Neural progenitor cell (in vitro differentiated cells): ENCODE data around the gene WDR37. TPM values are rescaled to one million over a fixed set of nuclear protein-coding genes. Genes with fewer than 3 reads are reported as not detected.

Source experiments
- DNase-seq: peaks from one replicate; pipeline ENCODE4 v3.0.0-alpha.2; 2016; ENCODE audit warnings: low spot score
- H2AFZ ChIP-seq: fragments of 200-600 bp; sonication (generic); replicated peaks from 2 replicates; pipeline ENCODE4 v1.6.1; 2016; ENCODE audit warnings: antibody characterized with exemption
- H3F3A ChIP-seq: fragments of 200-600 bp; sonication (generic); 2 replicates; pipeline ENCODE4 v1.6.1; 2016; ENCODE audit warnings: antibody characterized with exemption, low read depth
- H3K27ac ChIP-seq: fragments of 200-600 bp; sonication (generic); 2 replicates; pipeline ENCODE4 v1.5.1; 2016; ENCODE audit warnings: mild to moderate bottlenecking
- H3K27me3 ChIP-seq: fragments of 200-600 bp; sonication (generic); 2 replicates; pipeline ENCODE4 v1.6.1; 2016; ENCODE audit warnings: mild to moderate bottlenecking, moderate library complexity
- H3K36me3 ChIP-seq: fragments of 200-600 bp; sonication (generic); 2 replicates; pipeline ENCODE4 v1.5.1; 2016
- H3K4me1 ChIP-seq: fragments of 200-600 bp; sonication (generic); 2 replicates; pipeline ENCODE4 v1.6.1; 2016; ENCODE audit warnings: mixed run types
- H3K4me2 ChIP-seq: fragments of 200-600 bp; sonication (generic); 2 replicates; pipeline ENCODE4 v1.6.1; 2016
- H3K4me3 ChIP-seq: fragments of 200-600 bp; sonication (generic); 2 replicates; pipeline ENCODE4 v1.5.1; 2016
- H3K79me2 ChIP-seq: fragments of 200-600 bp; sonication (generic); 2 replicates; pipeline ENCODE4 v1.6.1; 2016; ENCODE audit warnings: low read depth
- H3K9ac ChIP-seq: fragments of 200-600 bp; sonication (generic); 2 replicates; pipeline ENCODE4 v1.6.1; 2016
- H3K9me3 ChIP-seq: fragments of 200-600 bp; sonication (generic); 2 replicates; pipeline ENCODE4 v1.5.1; 2016; ENCODE audit warnings: low read depth
- H4K20me1 ChIP-seq: fragments of 200-600 bp; sonication (generic); 2 replicates; pipeline ENCODE4 v1.6.1; 2016; ENCODE audit warnings: low read depth
- H3K27ac Mint-ChIP-seq: 3 replicates; pipeline ENCODE4 v1.8.0; 2021; ENCODE audit warnings: mixed read lengths
- H3K27me3 Mint-ChIP-seq: 2 replicates; pipeline ENCODE4 v1.8.0; 2022; ENCODE audit warnings: low read depth, mild to moderate bottlenecking, inconsistent platforms, moderate library complexity, mixed read lengths; ENCODE audit not compliant: insufficient read depth
- H3K36me3 Mint-ChIP-seq: 3 replicates; pipeline ENCODE4 v1.8.0; 2021; ENCODE audit warnings: mixed read lengths
- H3K4me1 Mint-ChIP-seq: 3 replicates; pipeline ENCODE4 v1.8.0; 2021; ENCODE audit warnings: mixed read lengths
- H3K4me3 Mint-ChIP-seq: 3 replicates; pipeline ENCODE4 v1.8.0; 2021; ENCODE audit warnings: mild to moderate bottlenecking, moderate library complexity, mixed read lengths
- H3K9me3 Mint-ChIP-seq: 3 replicates; pipeline ENCODE4 v1.8.0; 2020; ENCODE audit warnings: mixed read lengths
- EZH2 ChIP-seq: fragments of 200-600 bp; sonication (generic); IDR thresholded peaks from 2 replicates; pipeline ENCODE4 v1.6.1; 2017; ENCODE audit warnings: antibody characterized with exemption, mild to moderate bottlenecking, moderate library complexity
- EZH2phosphoT487 ChIP-seq: fragments of 200-600 bp; sonication (generic); IDR thresholded peaks from 2 replicates; pipeline ENCODE4 v1.6.1; 2017; ENCODE audit warnings: antibody characterized with exemption
- total RNA-seq: library from RNA; depleted of rRNA; stranded (reverse); fragments of >200 nt; gene quantifications from 2 replicates; pipeline ENCODE4 v1.2.3, GENCODE V29; 2015; ENCODE audit warnings: low replicate concordance
- TF ChIP-seq, protein P1 (sequence below): fragments of 200-600 bp; sonication (generic); IDR thresholded peaks from 2 replicates; pipeline ENCODE4 v1.5.1; 2017; ENCODE audit warnings: antibody characterized with exemption, mild to moderate bottlenecking

WDR37 gene
- total RNA-seq, 1 donor from 2014 or later, result 14.7 TPM

DNA sequence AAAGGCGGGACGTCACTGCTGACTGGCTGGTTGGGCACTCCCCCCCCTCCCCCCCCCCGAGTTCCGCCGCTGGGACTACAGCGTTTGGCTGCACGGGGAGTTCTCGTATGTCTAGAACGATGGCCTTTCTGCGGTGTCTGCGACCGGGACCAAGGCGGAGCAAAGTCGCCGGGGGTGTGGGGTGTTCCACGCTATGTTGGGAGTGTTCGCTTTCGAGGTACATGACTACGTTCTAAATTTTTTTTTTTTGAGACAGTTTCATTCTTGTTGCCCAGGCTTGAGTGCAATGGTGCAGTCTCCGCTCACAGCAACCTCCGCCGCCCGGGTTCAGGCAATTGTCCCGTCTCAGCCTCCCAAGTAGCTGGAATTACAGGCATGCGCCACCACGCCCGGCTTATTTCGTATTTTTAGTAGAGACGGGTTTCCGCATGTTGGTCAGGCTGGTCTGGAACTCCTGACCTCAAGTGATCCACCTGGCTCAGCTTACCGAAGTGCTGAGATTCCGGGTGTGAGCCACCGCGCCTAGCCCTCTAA, 6.7 kb upstream of the WDR37 start:
- Mint-ChIP-seq H3K27me3 (peaks cover 9% of the 10 kb centered on the region), H3K9me3 (no peaks in the 10 kb centered on the region), H3K36me3 (peaks cover 31% of the 10 kb centered on the region), H3K27ac (peak overlapping the region; percentile 85), H3K4me1 (peaks cover 43% of the 10 kb centered on the region), H3K4me3 (peak overlapping the region; percentile 98)
- peak; percentile 75 for DNase-seq
- Histone ChIP-seq H3K4me1 (peaks cover 7% of the 10 kb centered on the region), H3K4me2 (peak overlapping the region; percentile 85), H3K27ac (peak overlapping the region; percentile 100), H3K27me3 (no peaks in the 10 kb centered on the region), H3F3A (peaks cover 52% of the 10 kb centered on the region), H3K9me3 (no peaks in the 10 kb centered on the region), H4K20me1 (peaks cover 66% of the 10 kb centered on the region), H3K4me3 (peak overlapping the region; percentile 80), H2AFZ (no peak overlapping the region), H3K79me2 (peaks cover 82% of the 10 kb centered on the region), H3K36me3 (no peaks in the 10 kb centered on the region), H3K9ac (peak overlapping the region; percentile 61)
- TF ChIP-seq EZH2 (no peak), EZH2phosphoT487 (no peak)
- TF ChIP-seq, protein P1, sequence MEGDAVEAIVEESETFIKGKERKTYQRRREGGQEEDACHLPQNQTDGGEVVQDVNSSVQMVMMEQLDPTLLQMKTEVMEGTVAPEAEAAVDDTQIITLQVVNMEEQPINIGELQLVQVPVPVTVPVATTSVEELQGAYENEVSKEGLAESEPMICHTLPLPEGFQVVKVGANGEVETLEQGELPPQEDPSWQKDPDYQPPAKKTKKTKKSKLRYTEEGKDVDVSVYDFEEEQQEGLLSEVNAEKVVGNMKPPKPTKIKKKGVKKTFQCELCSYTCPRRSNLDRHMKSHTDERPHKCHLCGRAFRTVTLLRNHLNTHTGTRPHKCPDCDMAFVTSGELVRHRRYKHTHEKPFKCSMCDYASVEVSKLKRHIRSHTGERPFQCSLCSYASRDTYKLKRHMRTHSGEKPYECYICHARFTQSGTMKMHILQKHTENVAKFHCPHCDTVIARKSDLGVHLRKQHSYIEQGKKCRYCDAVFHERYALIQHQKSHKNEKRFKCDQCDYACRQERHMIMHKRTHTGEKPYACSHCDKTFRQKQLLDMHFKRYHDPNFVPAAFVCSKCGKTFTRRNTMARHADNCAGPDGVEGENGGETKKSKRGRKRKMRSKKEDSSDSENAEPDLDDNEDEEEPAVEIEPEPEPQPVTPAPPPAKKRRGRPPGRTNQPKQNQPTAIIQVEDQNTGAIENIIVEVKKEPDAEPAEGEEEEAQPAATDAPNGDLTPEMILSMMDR, result no peak

DNA sequence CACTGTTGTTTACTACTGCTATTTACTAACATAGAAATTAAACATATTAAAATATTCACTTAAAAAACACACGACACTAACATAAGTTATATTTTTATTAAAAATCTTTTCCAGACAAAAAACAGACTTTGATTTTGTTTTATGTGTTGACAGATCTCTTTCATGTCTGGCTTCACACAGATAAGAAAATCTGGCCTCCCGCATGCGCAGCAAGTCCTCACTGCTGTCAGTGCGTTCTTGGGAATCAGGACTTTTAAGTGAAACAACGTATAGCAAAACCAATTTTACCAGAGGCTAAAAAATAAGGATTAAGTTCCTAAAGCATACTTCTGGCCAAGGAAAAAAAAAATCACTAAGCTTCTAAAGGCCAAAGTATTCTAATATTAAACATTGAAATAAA, 6.0 kb upstream of the WDR37 start:
- Histone ChIP-seq H3K36me3 (no peaks in the 10 kb centered on the region), H4K20me1 (peaks cover 66% of the 10 kb centered on the region), H3K9me3 (no peaks in the 10 kb centered on the region), H3K9ac (peak overlapping the region; percentile 61), H3K4me2 (peak overlapping the region; percentile 85), H3K4me3 (peak overlapping the region; percentile 80), H2AFZ (no peak overlapping the region), H3K4me1 (peaks cover 10% of the 10 kb centered on the region), H3K27me3 (no peaks in the 10 kb centered on the region), H3K79me2 (peaks cover 82% of the 10 kb centered on the region), H3K27ac (peak overlapping the region; percentile 100), H3F3A (peaks cover 46% of the 10 kb centered on the region)
- H3K4me1 Mint-ChIP-seq, result peaks cover 44% of the 10 kb centered on the region
- peaks cover 31% of the 10 kb centered on the region for H3K36me3 Mint-ChIP-seq
- peak overlapping the region; percentile 98 for H3K4me3 Mint-ChIP-seq
- peak; percentile 50 for DNase-seq
- peaks cover 9% of the 10 kb centered on the region for H3K27me3 Mint-ChIP-seq
- H3K9me3 Mint-ChIP-seq, result no peaks in the 10 kb centered on the region
- TF ChIP-seq EZH2 (no peak), EZH2phosphoT487 (no peak)
- TF ChIP-seq, protein P1, result no peak
- H3K27ac Mint-ChIP-seq, result peak overlapping the region; percentile 62

- Histone ChIP-seq H3K27ac (peak overlapping the region; percentile 100), H3K79me2 (peaks cover 82% of the 10 kb centered on the region), H3K4me1 (peaks cover 14% of the 10 kb centered on the region), H3K27me3 (no peaks in the 10 kb centered on the region), H3K9me3 (no peaks in the 10 kb centered on the region), H3F3A (peaks cover 42% of the 10 kb centered on the region), H3K9ac (no peak overlapping the region), H3K4me2 (peak overlapping the region; percentile 85), H2AFZ (no peak overlapping the region), H3K4me3 (peak overlapping the region; percentile 80), H4K20me1 (peaks cover 66% of the 10 kb centered on the region), H3K36me3 (no peaks in the 10 kb centered on the region)
- TF ChIP-seq EZH2, result no peak
- TF ChIP-seq, protein P1, result peak; percentile 6
- peaks cover 9% of the 10 kb centered on the region for H3K27me3 Mint-ChIP-seq
- DNase-seq, result peak; percentile 36
- peaks cover 29% of the 10 kb centered on the region for H3K36me3 Mint-ChIP-seq
- no peaks in the 10 kb centered on the region for H3K9me3 Mint-ChIP-seq
- peaks cover 44% of the 10 kb centered on the region for H3K4me1 Mint-ChIP-seq
- H3K4me3 Mint-ChIP-seq, result peak overlapping the region; percentile 98
- H3K27ac Mint-ChIP-seq, result no peak overlapping the region
Measured at GRCh38 chr10:1050554-1050953, 5.6 kb upstream of the WDR37 start.
